ENCODE measurements around the gene SATB1. TPM values are rescaled to one million over a fixed set of nuclear protein-coding genes. Genes with fewer than 3 reads are reported as not detected.
"Not testable (repeated sequence)": the region's sequence is repeated elsewhere in the genome, so short reads cannot be mapped to it uniquely, and the experiment has no call there.

Gene SATB1
- total RNA-seq, result 10 to 100 TPM; 33.0 to 48.7 TPM

- DNase-seq (ENCODE audit: low spot score), result peak; percentile 56
These were observed at the start of gene SATB1 for GRCh38 chr3:18424729-18425640. Gene SATB1 (minus strand): TSS chr3:18425339. CDS start chr3:18420967, 4,372 bp downstream.

DNA sequence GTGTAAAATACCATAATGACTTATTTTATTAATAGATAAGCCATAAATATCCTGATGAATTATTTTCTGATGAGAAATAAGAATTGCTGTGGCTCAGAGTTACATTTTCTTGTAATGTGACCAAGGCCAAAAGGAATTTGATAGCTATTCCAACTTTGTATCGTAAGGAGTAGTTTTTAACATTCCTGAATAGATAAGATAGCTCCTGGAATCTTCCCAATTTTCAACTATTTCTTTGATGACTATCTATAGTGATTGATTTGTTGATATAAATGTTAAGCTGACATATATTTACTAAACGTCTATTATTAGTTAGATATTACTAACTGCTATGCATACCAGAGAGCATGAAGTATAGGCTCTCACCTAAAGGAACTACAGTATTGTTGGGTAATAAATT lies 49.1 kb upstream of the SATB1 start:
- Histone ChIP-seq H3K27me3 (replicated peaks; ENCODE audit: insufficient read depth) (no peaks in the 10 kb centered on the region), H3K36me3 (no peaks in the 10 kb centered on the region), H3K4me1 (ENCODE audit: control insufficient read depth in 1 of 2, low read depth in 2 of 2) (no peaks in the 10 kb centered on the region), H3K4me3 (no peak overlapping the region), H3K9me3 (no peaks in the 10 kb centered on the region), H3K27ac (no peak overlapping the region)
- TF ChIP-seq, protein P1, sequence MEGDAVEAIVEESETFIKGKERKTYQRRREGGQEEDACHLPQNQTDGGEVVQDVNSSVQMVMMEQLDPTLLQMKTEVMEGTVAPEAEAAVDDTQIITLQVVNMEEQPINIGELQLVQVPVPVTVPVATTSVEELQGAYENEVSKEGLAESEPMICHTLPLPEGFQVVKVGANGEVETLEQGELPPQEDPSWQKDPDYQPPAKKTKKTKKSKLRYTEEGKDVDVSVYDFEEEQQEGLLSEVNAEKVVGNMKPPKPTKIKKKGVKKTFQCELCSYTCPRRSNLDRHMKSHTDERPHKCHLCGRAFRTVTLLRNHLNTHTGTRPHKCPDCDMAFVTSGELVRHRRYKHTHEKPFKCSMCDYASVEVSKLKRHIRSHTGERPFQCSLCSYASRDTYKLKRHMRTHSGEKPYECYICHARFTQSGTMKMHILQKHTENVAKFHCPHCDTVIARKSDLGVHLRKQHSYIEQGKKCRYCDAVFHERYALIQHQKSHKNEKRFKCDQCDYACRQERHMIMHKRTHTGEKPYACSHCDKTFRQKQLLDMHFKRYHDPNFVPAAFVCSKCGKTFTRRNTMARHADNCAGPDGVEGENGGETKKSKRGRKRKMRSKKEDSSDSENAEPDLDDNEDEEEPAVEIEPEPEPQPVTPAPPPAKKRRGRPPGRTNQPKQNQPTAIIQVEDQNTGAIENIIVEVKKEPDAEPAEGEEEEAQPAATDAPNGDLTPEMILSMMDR (IDR thresholded peaks at IDR 0.05), result no peak
- ATAC-seq (ENCODE audit: insufficient number of reproducible peaks, low FRiP score, low read depth), result no peak
- DNase-seq (ENCODE audit: low spot score), result no peak

More at GRCh38 chr3:18424729-18425640, at the start of gene SATB1:
- no peaks in the 10 kb centered on the region for H3K27me3 ChIP-seq (replicated peaks; ENCODE audit: insufficient read depth)
- peak within 1 kb of the TSS; percentile 88 to 92 for H3K27ac ChIP-seq
- H3K36me3 ChIP-seq, result no peaks in the 10 kb centered on the region
- peak within 1 kb of the TSS; percentile 99 for H3K4me3 ChIP-seq
- ATAC-seq (ENCODE audit: insufficient number of reproducible peaks, low FRiP score, low read depth), result peak; percentile 51
- peaks cover 5 to 22% of the 10 kb centered on the region in 2 donors for H3K4me1 ChIP-seq (ENCODE audit: control insufficient read depth in 1 of 2, low read depth in 2 of 2)
- no peaks in the 10 kb centered on the region for H3K9me3 ChIP-seq
- TF ChIP-seq, protein P1 (IDR thresholded peaks at IDR 0.05), result no peak

DNA sequence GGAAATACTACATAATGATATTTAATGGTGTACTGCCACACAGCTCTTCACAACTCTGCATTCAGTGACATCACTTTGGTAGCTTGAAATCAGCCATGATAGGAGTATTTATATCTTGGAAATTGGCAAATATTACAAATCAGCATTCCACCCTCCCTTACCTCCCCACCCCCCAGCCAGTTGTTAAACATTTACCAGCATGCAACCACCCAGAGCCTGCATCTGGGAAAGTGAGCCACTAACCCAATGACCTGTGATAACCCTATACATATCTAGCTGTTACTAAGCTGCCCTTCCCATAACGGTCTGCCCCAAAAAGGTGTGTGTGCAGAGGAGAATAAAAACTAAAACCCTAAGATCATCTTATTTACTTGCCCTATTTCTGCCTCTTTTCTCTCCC lies 44.6 kb upstream of the SATB1 start:
- no peak overlapping the region for H3K27ac ChIP-seq
- no peaks in the 10 kb centered on the region for H3K9me3 ChIP-seq
- no peaks in the 10 kb centered on the region for H3K4me1 ChIP-seq (ENCODE audit: control insufficient read depth in 1 of 2, low read depth in 2 of 2)
- H3K27me3 ChIP-seq (replicated peaks; ENCODE audit: insufficient read depth), result no peaks in the 10 kb centered on the region
- H3K36me3 ChIP-seq, result no peaks in the 10 kb centered on the region
- TF ChIP-seq, protein P1 (IDR thresholded peaks at IDR 0.05), result no peak
- no peak for DNase-seq (ENCODE audit: low spot score)
- H3K4me3 ChIP-seq, result no peak overlapping the region
- no peak for ATAC-seq (ENCODE audit: insufficient number of reproducible peaks, low FRiP score, low read depth)

DNA sequence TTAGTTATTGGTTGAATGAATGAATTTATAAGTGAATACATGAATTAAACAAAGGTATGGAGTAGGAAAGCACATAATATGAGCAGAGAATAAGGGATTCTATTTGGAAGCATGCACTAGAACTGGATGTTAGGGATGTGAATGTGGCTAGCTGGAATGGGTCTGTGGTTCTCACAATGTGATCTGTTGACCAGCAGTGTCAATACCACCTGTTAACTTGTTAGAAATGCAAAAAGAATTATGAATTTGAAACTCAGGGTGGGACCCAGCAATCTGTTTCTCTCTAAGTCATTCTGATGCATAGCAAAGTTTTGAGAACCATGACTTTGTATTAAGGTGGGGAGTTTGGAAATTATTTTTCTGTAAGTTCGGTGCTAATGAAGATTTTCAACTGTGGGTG lies 41.0 kb upstream of the SATB1 start:
- no peaks in the 10 kb centered on the region for H3K36me3 ChIP-seq
- TF ChIP-seq, protein P1 (IDR thresholded peaks at IDR 0.05), result no peak
- DNase-seq (ENCODE audit: low spot score), result no peak
- no peak overlapping the region for H3K27ac ChIP-seq
- ATAC-seq (ENCODE audit: insufficient number of reproducible peaks, low FRiP score, low read depth), result no peak
- H3K4me1 ChIP-seq (ENCODE audit: control insufficient read depth in 1 of 2, low read depth in 2 of 2), result no peaks in the 10 kb centered on the region
- no peak overlapping the region for H3K4me3 ChIP-seq
- H3K27me3 ChIP-seq (replicated peaks; ENCODE audit: insufficient read depth), result no peaks in the 10 kb centered on the region
- no peaks in the 10 kb centered on the region for H3K9me3 ChIP-seq

- H3K36me3 ChIP-seq, result no peaks in the 10 kb centered on the region
- no peaks in the 10 kb centered on the region for H3K9me3 ChIP-seq
- ATAC-seq (ENCODE audit: insufficient number of reproducible peaks, low FRiP score, low read depth), result no peak
- H3K27me3 ChIP-seq (replicated peaks; ENCODE audit: insufficient read depth), result no peaks in the 10 kb centered on the region
- no peak overlapping the region for H3K4me3 ChIP-seq
- DNase-seq (ENCODE audit: low spot score), result no peak
- TF ChIP-seq, protein P1 (IDR thresholded peaks at IDR 0.05), result no peak
- no peaks in the 10 kb centered on the region for H3K4me1 ChIP-seq (ENCODE audit: control insufficient read depth in 1 of 2, low read depth in 2 of 2)
- no peak overlapping the region for H3K27ac ChIP-seq
These were observed 29.6 kb upstream of the SATB1 start for GRCh38 chr3:18454766-18455165.

DNA sequence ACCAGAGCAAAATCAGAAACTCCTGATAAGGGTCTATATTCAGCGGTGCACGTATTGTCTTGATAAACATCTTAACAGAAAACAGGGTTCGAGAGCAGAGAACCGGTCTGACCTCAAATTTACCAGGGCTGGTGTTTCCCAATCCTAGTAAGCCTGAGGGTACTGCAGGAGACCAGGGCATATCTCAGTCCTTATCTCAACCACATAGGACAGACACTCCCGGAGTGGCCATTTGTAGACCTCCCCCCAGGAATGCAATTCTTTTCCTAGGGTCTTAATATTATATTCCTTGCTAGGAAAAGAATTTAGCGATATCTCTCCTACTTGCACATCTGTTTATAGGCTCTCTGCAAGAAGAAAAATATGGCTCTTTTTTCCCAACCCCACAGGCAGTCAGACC lies 24.5 kb upstream of the SATB1 start:
- H3K9me3 ChIP-seq; H3K4me3 ChIP-seq; H3K27ac ChIP-seq; DNase-seq (ENCODE audit: low spot score); H3K27me3 ChIP-seq (replicated peaks; ENCODE audit: insufficient read depth); H3K4me1 ChIP-seq (ENCODE audit: control insufficient read depth in 1 of 2, low read depth in 2 of 2); ATAC-seq (ENCODE audit: insufficient number of reproducible peaks, low FRiP score, low read depth); H3K36me3 ChIP-seq: not testable (repeated sequence)
